HS-27A (cell line): ENCODE data around the gene SH3PXD2B.
"Not testable (repeated sequence)": the region's sequence is repeated elsewhere in the genome, so short reads cannot be mapped to it uniquely, and the experiment has no call there.

Experiments used
- DNase-seq: peaks from one replicate; pipeline ENCODE4 v3.0.0-alpha.2; 2012; ENCODE audit warnings: low read depth, missing footprints

The SH3PXD2B gene

GRCh38 chr5:172485511-172486202 lies 31.3 kb upstream of the SH3PXD2B start:
- no peak for DNase-seq

GRCh38 chr5:172484664-172485063 lies 30.3 kb upstream of the SH3PXD2B start:
- DNase-seq, result no peak

- DNase-seq, result no peak
Measured at GRCh38 chr5:172482156-172483020, 28.1 kb upstream of the SH3PXD2B start.

- DNase-seq, result no peak
Measured at GRCh38 chr5:172481011-172481800, 26.9 kb upstream of the SH3PXD2B start.

- no peak for DNase-seq
Measured at GRCh38 chr5:172479784-172480115, 25.4 kb upstream of the SH3PXD2B start.

- DNase-seq, result peak; percentile 53
Measured at GRCh38 chr5:172479034-172479783, 24.9 kb upstream of the SH3PXD2B start.

- not testable (repeated sequence) for DNase-seq
Measured at GRCh38 chr5:172478695-172479033, 24.3 kb upstream of the SH3PXD2B start.

- no peak for DNase-seq
Measured at GRCh38 chr5:172478256-172478655, 23.9 kb upstream of the SH3PXD2B start.

- no peak for DNase-seq
Measured at GRCh38 chr5:172477466-172477865, 23.1 kb upstream of the SH3PXD2B start.

- no peak for DNase-seq
Measured at GRCh38 chr5:172474293-172474692, 20.0 kb upstream of the SH3PXD2B start.

- no peak for DNase-seq
Measured at GRCh38 chr5:172473427-172473826, 19.1 kb upstream of the SH3PXD2B start.

- no peak for DNase-seq
Measured at GRCh38 chr5:172469697-172470096, 15.4 kb upstream of the SH3PXD2B start.

- no peak for DNase-seq
Measured at GRCh38 chr5:172466062-172466461, 11.7 kb upstream of the SH3PXD2B start.

GRCh38 chr5:172463031-172463430 lies 8.7 kb upstream of the SH3PXD2B start:
- DNase-seq, result no peak

GRCh38 chr5:172459783-172460165 lies 5.4 kb upstream of the SH3PXD2B start:
- no peak for DNase-seq

GRCh38 chr5:172458976-172459782 lies 4.9 kb upstream of the SH3PXD2B start:
- no peak for DNase-seq

GRCh38 chr5:172456076-172456722 lies 1.9 kb upstream of the SH3PXD2B start:
- DNase-seq, result no peak

GRCh38 chr5:172455511-172456061 lies 1.3 kb upstream of the SH3PXD2B start:
- no peak for DNase-seq

- DNase-seq, result no peak
Measured at GRCh38 chr5:172455087-172455381, 709 bp upstream of the SH3PXD2B start.

GRCh38 chr5:172453986-172454357 lies 353 bp downstream of the SH3PXD2B start:
- DNase-seq, result no peak
